GM10266 (cell line): ENCODE measurements around the gene MEP1B.

Experiments
- DNase-seq: peaks from one replicate; pipeline ENCODE4 v3.0.0; 2012; ENCODE audit errors: extremely low spot score
- TF ChIP-seq, protein P1 (sequence below): IDR thresholded peaks from 2 replicates; pipeline ENCODE4 v1.5.1; 2012; ENCODE audit warnings: mild to moderate bottlenecking, low read depth; ENCODE audit not compliant: control insufficient read depth, insufficient read depth; ENCODE audit errors: missing control alignments

MEP1B gene

DNA sequence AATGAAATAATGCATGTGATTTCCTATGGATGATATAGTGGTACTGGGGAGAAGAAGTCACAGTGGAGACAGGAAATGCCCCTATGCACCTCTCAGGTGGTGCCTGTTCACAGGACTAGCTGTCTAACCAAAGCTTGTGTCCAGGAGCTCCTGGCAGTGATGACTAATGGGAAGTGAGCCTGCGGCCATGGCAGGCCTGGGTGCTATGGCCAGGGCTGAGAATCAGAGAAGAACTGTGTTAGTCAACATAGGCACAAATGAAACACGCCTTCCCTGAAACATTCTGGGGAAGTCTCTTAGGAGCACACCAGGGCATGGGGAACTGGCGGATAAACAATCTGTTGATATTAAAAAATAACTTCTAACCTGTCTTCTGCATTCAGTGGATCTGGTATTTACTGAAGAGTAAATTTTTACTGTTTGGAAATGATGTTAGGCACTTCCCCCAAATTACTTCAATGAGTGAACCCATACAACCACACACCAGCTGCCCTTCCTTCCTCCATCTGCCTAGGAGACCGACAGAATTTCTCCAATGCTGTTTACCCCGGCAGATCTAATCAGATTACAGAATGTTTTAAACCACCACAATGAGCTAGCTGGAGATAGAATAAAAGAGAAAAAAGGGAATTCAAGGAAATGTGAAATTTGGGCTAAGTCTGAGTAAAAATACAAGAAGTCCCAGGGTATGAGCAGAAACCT is 67.4 kb downstream of the MEP1B start:
- TF ChIP-seq, protein P1, sequence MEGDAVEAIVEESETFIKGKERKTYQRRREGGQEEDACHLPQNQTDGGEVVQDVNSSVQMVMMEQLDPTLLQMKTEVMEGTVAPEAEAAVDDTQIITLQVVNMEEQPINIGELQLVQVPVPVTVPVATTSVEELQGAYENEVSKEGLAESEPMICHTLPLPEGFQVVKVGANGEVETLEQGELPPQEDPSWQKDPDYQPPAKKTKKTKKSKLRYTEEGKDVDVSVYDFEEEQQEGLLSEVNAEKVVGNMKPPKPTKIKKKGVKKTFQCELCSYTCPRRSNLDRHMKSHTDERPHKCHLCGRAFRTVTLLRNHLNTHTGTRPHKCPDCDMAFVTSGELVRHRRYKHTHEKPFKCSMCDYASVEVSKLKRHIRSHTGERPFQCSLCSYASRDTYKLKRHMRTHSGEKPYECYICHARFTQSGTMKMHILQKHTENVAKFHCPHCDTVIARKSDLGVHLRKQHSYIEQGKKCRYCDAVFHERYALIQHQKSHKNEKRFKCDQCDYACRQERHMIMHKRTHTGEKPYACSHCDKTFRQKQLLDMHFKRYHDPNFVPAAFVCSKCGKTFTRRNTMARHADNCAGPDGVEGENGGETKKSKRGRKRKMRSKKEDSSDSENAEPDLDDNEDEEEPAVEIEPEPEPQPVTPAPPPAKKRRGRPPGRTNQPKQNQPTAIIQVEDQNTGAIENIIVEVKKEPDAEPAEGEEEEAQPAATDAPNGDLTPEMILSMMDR, result no peak
- no peak for DNase-seq

DNA sequence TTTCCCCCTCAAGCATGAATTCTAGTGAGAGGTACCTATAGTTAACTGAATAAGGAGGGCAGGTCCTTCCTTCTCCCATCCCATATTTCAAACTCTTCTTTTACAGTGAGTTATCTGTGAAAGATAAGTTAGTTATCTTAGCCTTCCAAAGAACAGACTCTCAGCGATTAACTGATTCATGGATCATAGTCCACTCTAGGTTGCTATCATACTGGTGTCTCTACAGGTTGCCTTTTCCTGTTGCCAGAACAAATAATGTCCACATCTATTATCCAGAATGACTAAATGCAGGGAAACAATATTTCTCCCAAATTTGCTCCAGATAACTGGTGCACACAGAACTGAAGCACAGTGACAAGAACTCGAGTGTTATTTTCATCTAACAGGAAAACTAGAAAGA is 68.3 kb downstream of the MEP1B start:
- DNase-seq, result no peak
- TF ChIP-seq, protein P1, result no peak

DNA sequence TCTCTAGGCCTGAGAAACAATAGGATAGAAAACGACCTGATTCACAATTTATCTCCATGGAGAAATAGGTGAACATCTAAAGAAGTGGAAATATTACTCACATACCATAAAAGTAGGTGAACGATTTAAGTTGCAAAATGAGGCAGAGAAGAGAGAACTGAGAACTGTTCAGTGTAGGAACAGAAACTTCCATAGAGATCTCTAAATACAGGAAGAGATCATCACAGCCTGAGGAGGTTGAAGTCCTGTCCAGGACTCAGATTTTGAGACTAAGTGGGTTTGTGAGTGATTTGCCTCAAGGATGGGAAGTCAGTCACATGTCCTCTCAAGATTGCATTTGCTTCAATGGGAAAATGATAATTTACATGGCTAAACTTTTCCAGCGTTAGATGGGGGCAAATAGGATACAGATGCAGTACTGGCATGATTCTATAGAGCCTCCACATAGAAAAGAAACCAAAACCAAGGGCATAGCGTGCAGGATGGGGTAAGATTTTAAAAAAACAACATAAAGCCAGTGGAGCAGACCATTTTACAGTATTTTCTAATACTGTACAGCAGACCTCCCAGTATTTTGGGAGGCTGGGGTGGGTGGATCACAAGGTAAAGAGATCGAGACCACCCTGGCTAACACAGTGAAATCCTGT is 68.8 kb downstream of the MEP1B start:
- DNase-seq, result no peak
- TF ChIP-seq, protein P1, result no peak

DNA sequence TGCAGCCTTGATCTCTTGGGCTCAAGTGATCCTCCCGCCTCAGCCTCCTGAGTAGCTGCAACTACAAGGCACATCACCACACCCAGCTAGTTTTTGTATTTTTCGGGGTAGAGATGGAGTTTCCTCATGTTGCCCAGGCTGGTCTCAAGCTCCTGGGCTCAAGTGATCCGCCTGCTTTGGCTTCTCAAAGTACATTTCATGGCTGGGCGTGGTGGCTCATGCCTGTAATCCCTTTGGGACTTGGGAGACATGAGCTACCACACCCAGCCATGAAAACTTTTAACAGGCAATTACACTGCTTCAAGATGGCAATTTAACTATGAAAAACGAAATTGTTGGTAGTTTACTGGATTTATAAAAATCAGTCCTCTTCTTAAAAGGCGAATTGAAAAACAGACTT is 69.7 kb downstream of the MEP1B start:
- no peak for DNase-seq
- TF ChIP-seq, protein P1, result no peak

DNA sequence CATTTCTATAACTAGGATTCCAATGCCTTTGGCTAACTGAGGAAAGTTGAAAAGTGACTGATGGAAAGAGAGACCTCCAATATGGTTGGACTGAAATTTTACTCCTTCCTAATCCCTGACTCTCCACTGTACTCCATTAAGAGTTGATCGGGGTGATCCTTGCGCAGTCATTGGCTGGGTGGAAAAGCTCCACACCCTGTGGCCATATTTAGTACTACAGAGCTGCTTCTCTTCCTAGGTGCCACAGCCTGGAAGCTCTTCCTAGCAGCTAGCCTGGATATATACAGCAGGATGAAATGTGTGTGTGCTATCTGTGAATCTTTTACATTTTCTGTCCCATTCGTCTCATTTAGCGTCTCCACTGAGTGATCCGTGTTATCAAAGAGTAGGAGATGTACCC is 71.2 kb downstream of the MEP1B start:
- DNase-seq, result no peak
- TF ChIP-seq, protein P1, result no peak

DNA sequence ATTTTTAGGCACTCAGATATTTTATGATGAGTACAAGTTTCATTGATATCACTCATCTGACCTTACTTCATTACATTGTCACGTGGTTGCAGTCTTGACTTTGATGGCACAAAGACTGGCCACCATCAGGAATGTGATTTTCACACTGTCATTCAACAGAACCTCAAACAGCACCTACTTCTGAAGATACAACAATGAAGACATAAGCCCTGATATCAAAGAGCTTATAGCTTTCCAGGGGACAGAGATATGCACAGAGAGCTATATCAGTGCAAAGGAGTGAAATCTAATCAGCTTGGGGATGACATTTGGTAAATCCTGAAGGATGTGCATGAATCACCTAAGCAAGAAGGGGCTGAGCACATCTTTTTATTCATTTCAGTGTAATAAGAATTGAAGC is 72.3 kb downstream of the MEP1B start:
- TF ChIP-seq, protein P1, result no peak
- DNase-seq, result no peak

DNA sequence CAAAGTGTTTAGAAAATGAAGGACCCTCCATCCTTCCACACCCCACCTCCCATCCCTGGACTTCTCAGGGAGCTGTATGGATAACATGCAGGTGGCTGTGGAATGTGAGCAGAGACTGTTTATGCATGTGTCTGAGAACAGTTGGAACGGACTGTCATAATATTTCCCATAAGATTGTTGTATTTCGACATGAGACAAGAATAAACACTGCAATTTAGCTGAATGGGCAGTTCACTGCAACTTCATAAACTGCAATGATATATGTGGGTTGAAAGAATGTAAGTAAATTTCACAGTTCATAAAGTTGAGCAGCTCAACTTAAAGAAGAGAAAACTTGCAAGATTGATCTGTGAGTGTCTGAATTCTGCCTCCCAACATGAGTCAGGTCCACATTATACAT is 74.6 kb downstream of the MEP1B start:
- no peak for DNase-seq

More for the DNA sequence above, 74.6 kb downstream of the MEP1B start:
- TF ChIP-seq, protein P1, result no peak
